ENCODE measurements around the gene SPATA31D3.
"Not testable (repeated sequence)": the region's sequence is repeated elsewhere in the genome, so short reads cannot be mapped to it uniquely, and the experiment has no call there.

GRCh38 chr9:81930147-81930546, 13.2 kb upstream of the SPATA31D3 start:
- TF ChIP-seq YY1 (IDR thresholded peaks at IDR 0.05); GABPA (IDR thresholded peaks at IDR 0.05 in 1 of 2, conservative IDR thresholded peaks at IDR 0.05 in 1 of 2): not testable (repeated sequence)
- TF ChIP-seq, protein P1, sequence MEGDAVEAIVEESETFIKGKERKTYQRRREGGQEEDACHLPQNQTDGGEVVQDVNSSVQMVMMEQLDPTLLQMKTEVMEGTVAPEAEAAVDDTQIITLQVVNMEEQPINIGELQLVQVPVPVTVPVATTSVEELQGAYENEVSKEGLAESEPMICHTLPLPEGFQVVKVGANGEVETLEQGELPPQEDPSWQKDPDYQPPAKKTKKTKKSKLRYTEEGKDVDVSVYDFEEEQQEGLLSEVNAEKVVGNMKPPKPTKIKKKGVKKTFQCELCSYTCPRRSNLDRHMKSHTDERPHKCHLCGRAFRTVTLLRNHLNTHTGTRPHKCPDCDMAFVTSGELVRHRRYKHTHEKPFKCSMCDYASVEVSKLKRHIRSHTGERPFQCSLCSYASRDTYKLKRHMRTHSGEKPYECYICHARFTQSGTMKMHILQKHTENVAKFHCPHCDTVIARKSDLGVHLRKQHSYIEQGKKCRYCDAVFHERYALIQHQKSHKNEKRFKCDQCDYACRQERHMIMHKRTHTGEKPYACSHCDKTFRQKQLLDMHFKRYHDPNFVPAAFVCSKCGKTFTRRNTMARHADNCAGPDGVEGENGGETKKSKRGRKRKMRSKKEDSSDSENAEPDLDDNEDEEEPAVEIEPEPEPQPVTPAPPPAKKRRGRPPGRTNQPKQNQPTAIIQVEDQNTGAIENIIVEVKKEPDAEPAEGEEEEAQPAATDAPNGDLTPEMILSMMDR (IDR thresholded peaks at IDR 0.05; ENCODE audit: low read depth, low read length, missing input control): not testable (repeated sequence)
